NCI-H2107 treated with DMSO at 0.1 percent for 48 hours (cell line): ENCODE results near the gene ARHGEF18.
"Not testable (repeated sequence)": the region's sequence is repeated elsewhere in the genome, so short reads cannot be mapped to it uniquely, and the experiment has no call there.

ENCODE experiments used
- DNase-seq: peaks from one replicate; lab custom pipeline; 2025; ENCODE audit not compliant: unreplicated experiment; lab: John Stamatoyannopoulos, UW

ARHGEF18 gene

DNA sequence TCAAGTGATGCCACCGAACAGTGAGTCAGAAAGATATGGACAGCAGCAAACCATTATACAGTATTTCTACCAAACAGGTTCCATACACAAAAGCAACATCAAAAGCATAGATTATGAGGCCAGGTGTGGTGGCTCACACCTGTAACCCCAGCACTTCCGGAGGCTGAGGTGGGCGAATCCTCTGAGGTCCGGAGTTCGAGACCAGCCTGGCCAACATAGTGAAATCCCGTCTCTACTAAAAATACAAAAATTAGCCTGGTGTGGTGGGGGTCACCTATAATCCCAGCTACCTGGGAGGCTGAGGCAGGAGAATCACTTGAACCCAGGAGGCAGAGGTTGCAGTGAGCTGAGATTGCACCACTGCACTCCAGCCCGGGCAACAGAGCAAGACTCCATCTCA lies 1.7 kb upstream of the ARHGEF18 start:
- DNase-seq, result not testable (repeated sequence)

DNA sequence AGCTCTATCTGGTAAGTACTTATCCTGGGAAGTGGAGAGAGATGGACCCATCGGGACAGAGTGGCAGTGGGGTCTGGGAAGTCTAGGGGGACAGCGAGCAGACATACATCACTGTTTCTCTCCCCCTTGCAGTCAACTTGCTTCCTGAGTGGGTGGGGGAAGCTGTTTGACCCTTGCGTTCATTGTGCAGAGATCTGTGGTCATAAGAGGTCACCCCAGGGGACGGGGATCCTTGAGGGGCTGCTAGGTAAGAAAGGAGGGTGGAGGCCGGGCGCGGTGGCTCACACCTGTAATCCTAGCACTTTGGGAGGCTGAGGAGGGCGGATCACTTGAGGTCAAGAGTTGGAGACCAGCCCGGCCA lies 474 bp downstream of the ARHGEF18 start:
- no peak for DNase-seq

DNA sequence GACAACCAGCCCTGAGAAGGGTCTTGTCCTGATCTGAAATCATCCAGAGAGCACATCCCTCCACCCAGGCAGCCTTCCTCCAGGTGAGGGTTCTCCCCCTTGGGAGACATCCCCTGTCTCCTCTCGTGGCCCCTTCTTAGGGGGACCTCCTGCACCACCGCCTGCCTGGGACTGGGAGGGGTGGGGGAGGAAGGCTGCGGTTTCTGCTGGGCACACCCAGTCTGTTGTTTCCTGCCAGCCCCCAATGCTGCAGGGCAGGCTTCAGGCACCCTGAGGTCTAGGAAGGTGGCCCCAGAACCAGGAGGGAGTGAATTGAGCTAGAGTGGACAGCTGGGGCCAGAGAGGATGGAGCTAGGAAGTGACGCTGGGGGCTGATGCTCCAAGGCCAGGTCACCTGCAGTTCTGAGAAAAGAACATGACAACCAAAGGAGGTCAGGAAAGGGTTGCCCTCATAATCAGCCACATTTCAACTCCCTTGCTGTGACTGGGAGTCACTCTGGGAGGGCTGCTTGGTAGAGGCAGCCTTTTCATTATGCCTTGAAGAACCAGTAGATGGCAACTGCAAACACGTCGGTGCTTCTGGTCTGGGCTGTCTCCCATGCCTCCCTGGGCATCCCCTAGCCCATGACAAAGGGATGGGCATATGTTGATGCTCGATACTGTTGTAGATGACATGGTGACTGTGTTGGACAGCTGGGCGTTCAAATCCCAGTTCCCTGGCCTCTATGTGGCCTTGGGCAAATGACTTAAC lies 1.4 kb downstream of the ARHGEF18 start:
- DNase-seq, result no peak

DNA sequence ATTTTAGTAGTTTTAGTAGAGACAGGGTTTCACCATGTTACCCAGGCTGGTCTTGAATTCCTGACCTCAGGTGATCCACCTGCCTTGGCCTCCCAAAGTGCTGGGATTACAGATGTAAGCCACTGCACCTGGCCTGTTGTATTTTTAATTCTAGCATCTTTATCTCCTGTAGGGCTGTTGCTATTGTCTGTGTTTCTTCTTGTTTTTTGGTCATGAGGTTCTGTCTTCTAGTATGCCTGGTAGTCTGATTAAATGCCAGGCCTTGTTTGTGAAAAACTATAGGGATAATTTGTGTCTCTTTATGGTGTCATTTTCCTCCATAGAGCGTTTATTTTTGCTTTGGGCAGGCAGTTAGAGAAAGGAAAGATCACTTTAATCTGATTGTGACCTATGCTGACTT lies 3.1 kb downstream of the ARHGEF18 start:
- no peak for DNase-seq

DNA sequence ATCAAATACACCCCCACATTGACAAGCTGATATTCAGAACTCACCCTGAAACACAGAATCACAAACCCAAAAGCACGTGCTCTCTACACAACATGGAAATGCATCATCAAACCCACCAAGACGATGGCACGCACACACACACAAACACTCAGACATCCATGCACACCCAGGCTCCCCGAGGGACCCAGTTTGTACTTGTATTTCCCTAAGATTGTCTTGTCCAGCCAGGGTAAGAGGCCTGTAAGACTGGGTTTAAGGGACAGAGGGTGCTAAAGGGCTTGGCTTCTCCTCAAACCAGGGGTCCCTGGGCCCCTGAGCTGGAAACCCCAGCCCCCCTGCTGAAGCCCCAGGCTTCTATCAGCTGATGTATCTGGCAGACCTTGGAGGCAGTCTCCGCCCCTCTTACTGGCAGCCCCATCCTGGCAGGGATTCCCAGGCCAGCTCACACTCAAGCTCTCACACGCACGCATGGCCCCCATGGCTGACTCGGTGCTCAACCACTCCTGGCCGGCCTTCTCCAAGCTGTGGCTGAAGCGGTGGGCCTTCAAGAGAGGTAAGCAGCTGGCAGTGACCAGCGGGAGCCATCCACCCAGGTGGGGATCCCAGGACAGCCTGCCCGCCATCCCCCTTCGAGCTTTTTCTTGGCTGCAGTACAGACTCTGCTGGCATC lies 6.5 kb downstream of the ARHGEF18 start:
- DNase-seq, result no peak

DNA sequence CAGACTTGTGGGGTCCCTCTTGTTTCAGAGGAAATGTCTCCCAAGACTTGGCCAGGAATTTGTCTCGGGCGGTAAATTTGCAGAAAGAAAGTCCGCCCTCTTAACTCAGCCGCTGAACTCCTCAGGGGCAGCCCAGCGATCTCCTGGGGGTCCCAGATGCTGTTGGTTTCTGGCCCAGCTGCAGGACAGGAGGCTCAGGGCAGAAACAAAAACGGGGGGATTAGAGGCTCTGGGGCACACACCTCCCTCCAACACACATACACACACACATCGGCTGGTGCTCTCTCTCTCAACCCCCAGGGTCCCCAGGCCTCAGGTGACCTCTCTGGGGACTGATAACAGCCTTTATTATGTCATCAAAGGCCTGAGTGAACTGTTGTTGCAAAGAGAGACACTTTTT lies 7.1 kb downstream of the ARHGEF18 start:
- no peak for DNase-seq

DNA sequence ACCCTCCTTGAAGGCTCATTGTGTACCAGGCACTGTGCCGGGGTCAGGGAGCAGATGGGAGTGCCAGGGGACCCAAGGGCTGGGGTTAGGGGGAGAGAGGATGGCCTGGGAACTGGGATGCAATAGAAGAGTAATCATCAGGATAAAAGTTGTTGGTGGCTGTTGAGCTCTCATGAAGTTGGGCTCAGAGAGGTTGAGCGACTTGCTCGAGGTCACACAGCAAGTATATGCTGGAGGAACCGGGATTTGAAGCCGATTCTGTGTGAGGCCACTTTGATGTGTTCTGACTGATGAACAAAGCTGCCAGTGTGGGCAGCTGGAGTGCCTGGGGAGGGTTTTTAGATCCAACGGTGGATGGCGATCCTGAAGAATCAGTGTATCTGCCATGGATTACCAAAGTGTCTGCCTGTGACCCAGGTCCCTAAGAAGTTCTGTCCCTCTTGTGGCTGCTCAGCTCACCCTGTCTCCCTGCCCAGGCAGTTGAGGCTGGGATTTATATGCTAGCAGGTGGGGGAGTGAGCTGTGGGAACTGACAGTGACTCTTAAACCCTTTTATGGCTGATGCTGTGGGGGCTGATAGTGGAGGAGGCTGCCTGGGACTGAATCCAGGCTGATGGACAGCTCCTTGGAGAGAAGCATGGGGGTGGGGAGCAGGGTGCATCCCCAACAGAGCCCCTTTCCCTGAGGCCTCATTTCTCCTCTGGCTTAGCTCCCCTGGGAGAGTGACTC lies 8.3 kb downstream of the ARHGEF18 start:
- no peak for DNase-seq

DNA sequence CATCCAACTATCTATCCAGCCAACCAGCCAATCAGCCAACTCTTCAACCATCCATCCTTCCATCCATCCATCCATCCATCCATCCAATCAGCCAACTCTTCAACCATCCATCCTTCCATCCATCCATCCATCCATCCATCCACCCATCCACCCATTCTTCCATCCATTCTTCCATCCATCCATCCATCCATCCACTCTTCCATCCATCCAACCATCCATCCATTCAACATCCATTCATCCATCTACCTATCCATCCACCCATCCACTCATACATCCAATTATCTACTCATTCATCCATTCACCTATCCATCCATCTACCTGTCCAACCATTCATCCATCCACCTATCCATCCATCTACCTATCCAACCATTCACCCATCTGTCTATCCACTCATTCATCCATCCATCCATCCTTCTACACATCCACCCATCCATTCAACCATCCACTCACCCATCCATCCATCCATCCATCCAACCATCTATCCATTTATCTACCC lies 9.4 kb downstream of the ARHGEF18 start:
- no peak for DNase-seq

DNA sequence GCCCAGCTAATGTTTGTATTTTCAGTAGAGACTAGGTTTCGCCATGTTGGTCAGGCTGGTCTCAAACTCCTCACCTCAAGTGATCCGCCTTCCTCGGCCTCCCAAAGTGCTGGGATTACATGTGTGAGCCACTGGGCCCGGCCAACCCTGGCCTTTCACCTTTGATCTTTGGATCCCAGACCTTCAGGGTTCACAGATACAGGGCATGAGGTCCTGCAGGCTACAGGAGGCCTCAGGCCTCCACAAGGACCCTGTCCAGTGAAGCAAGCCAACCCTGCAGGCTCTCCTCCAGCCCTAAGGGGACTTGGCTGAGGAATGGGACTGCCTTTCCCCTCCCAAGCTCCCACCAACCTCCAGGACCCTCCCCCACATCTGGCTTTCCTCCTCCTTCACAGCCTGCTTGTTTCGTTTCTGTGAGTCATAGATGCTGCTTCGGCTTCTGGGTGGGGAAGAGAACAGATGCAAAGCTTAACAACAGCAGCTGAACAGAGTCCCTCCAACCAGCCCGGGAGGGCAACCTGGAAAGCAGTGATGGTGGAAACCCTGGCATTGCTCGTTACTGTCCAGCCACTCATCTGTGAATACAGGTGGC lies 11.8 kb downstream of the ARHGEF18 start:
- no peak for DNase-seq

DNA sequence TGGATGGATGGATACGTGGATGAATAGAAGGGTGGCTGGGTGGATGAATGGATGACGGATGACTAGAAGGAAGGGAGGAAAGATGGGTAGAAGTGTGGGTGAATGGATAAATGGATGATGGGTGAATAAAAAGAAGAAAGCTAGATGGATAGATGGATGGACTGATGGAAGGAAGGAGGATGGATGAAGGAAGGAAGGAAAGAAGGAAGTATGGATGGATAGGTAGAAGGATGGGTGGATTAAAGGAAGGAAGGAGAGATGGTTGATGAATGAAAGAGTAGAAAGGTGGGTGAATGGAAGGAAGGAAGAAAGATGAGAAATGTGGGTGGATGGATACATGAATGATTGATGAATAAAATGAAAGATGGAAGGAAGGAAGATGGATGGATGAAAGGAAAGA lies 14.5 kb downstream of the ARHGEF18 start:
- DNase-seq, result no peak

DNA sequence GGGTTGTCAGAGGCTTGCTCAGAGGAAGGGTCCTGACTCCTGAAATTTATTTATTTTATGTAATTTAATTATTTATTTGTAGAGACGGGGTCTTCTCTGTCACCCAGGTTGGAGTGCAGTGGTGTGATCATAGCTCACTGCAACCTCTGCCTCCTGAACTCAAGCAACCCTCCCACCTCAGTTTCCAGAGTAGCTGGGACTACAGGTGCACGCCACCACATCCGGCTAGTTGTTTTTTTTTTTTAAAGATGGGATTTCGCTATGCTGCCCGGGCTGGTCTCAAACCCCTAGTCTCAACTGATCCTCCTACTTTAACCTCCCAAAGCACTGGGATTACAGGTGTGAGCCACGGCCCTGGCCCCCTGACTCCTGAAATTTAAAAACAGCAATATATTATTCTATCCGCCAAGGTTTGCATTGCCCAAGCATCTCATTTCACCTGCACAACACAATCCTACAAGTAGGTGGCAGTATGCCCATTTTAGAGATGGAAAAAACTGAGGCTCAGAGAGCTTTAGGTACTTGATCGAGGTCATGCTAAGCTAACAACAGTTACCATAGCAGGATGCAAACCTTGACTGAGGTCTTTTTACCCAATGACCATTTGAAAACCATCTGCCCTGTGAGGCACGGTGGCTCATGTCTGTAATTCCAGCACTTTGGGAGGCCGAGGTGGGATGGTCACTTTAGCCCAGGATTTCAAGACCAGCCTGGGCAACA lies 18.1 kb downstream of the ARHGEF18 start:
- no peak for DNase-seq

DNA sequence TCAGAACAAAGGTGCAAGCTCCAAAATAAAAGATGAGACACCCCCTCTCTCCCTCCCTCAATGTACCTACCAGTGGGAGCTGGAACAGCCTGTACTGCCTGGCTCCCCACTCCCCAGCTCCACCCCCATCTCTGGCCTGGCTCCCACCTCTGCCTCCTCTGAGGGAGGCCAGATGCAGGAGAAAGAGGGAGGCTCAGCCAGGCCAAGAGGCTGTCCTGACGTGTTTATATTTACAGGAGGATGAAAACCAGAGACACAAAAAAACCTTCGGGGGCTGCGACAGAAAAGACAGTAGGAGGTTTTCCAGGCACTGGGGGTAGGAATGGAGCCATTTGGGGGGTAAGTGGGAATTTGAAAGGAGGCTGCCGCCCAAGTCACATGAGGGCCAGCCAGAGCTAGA lies 19.7 kb downstream of the ARHGEF18 start:
- DNase-seq, result no peak

DNA sequence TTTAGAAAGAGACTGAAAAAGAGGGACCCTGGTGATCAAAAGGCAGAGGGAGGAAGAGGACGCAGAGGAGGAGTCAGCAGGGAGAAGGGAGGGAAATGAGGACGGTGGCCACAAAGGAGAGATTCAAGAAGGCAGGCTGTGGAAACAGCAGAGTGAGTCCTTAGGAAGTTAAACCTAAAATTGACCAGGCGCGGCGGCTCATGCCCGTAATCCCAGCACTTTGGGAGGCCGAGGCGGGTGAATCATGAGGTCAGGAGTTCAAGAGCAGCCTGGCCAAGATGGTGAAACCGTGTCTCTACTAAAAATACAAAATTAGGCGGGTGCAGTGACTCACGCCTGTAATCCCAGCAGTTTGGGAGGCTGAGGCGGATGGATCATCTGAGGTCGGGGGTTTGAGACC lies 20.1 kb downstream of the ARHGEF18 start:
- not testable (repeated sequence) for DNase-seq

DNA sequence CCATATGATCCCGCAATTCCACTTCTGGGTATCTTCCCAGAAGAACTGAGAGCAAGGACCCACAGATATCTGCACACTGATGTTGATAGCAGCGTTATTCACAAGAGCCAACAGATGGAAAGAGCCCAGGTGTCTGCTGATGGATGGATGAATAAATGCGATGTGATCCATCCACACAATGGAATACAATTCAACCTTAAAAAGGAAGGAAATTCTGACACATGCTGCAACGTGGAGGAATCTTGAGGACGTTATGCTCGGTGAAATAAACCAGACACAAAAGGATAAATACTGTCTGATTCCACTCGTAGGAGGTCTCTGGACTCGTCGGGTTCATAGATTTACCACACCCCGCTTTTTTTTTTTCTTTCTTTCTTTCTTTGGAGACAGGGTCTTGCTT lies 21.8 kb downstream of the ARHGEF18 start:
- DNase-seq, result no peak

DNA sequence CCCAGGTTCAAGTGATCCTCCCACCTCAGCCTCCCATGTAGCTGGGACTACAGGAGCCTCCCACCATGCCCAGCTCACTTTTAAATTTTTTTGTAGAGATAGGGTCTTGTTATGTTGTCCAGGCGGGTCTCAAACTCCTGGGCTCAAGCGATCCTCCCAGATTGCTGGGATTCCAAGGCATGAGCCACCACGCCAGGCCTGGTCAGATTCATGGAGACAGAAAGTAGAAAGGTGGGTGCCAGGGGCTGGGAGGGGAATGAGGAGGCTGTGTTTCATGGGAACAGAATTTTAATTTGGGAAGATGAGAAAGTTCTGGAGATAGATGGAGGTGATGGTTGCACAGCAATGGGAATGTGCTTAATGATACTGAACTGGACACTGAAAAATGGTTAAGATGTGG lies 22.3 kb downstream of the ARHGEF18 start:
- DNase-seq, result no peak

DNA sequence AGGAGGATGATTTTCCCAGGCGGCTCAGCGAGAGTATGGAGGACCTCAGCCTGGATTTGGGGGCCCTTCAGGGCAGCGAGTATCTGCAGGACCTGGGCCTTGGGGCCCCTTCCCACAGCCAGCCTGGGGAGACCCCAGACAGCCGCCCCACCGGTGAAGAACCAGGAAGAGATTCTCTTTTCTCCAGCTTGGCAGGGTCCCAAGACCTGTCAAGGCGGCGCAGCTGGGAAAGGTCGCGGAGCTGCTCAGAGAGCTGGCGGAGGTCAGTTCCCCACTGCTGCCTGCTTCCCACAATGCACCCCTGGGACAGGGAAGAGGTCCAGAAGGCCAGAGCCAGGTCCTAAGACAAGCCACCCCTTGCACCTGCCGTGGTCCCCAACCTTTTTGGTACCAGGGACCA lies 24.1 kb downstream of the ARHGEF18 start:
- no peak for DNase-seq

DNA sequence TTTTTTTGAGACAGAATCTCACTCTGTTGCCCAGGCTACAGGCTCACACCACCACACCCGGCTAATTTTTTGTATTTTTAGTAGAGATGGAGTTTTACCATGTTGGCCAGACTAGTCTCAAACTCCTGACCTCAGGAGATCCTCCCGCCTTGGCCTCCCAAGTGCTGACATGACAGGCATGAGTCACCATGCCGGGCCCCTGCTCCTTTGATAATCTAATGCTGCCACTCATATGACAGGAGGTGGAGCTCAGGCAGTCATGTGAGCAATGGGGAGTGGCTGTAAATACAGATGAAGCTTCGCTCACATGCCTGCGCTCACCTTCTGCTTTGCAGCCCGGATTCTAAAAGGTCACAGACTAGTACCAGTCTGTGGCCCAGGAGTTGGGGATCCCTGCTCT lies 25.1 kb downstream of the ARHGEF18 start:
- DNase-seq, result no peak

DNA sequence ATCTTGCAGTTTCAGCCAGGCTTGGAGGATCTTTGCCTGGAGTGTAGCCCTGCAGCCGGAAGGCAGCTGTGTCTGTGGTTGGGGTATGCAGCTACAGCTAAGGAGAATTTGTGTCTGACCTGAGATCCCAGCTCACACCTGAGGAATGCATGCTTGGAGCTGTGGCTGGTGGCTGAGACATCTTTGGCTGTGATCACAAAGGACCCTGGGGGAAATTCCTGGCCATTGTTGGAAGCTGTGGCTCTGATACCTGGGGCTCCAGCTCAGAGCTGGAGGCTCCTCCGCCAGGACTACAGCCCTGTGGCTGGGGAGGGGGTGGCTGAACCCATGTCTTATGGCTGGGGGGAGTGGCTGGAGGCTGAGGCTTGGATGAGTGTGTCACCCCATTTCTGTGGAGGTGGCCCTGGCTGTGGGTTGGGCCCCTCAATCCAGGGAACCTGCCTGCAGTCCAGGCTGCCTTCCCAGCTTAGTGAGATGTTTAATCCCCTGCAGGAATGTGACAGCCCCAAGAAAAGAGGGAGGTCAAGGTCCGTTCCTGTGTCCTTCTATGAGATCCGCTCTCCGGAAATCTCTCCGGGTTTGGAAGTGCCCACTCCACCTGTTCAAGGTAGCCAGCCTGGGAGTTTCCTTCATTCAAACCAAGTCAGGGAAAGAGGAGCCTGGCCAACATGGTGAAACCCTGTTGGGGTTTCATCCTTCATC lies 27.6 kb downstream of the ARHGEF18 start:
- DNase-seq, result no peak

DNA sequence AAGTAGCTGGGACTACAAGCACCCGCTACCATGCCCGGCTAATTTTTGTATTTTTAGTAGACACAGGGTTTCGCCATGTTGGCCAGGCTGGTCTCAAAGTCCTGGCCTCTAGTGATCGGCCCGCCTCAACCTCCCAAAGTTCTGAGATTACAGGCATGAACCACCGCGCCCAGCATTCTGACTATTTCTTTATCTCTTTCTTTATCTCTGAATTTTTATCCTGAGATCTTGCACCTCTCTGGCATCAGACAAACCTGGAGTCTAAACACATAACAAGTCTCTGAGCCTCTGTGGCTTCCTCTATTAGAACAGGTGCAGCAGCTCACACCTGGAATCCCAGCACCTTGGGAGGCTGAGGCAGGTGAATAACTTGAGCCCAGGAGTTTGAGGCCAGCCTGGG lies 28.5 kb downstream of the ARHGEF18 start:
- DNase-seq, result no peak

DNA sequence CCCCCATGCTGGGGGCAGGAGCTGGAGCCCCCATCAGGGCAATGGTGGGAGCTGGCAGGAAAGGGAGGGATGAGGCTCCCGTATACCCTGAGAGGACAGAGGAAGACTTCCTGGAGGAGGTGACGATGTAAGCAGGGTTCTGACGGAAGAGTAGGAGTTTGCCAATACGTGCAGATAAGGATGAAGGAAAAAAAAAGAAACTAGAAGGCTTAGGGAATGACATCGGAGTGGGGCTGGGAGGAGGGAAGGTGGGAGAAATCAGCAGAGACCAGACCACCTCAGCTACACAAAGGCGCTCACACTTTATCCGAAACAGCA lies 32.3 kb downstream of the ARHGEF18 start:
- no peak for DNase-seq

DNA sequence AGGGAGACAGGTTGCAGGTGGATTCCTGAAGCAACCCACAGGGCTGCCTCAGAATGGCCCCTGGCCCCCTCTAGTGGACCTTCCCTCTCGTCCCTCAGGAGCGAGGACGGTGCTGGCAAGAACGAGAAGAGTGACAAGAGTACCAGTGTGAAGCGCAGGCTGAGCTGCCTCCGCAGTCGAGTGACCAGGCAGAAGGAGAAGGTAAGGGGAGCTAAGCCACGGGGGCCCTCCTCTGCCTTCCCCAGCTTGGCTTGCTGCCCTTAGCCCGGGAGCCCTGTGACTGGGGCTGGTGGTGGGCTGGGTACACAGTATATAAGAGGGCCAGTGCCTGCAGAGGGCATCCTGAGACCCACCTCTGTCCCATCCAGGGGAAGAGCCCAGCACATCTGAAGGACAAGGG lies 34.0 kb downstream of the ARHGEF18 start:
- no peak for DNase-seq
